SK-N-DZ (cell line): Measurements from ENCODE around the gene DIPK1B.

Source experiments
- DNase-seq: peaks from one replicate; pipeline ENCODE4 v3.0.0-alpha.2; 2015; ENCODE audit warnings: low spot score

DIPK1B gene

GRCh38 chr9:136738960-136739359 is 26.6 kb downstream of the DIPK1B start:
- no peak for DNase-seq

GRCh38 chr9:136739509-136739908 is 27.1 kb downstream of the DIPK1B start:
- DNase-seq, result no peak

- DNase-seq, result no peak
Measured at GRCh38 chr9:136740069-136740468, 27.7 kb downstream of the DIPK1B start.

- no peak for DNase-seq
Measured at GRCh38 chr9:136740491-136740890, 28.1 kb downstream of the DIPK1B start.

- no peak for DNase-seq
Measured at GRCh38 chr9:136740971-136741882, 28.9 kb downstream of the DIPK1B start.

- DNase-seq, result no peak
Measured at GRCh38 chr9:136741883-136742571, 29.7 kb downstream of the DIPK1B start.

- no peak for DNase-seq
Measured at GRCh38 chr9:136742591-136743391, 30.4 kb downstream of the DIPK1B start, which contains the start of gene LCN10. TSS of gene LCN10 (minus strand) at chr9:136742940. CDS start at chr9:136742903, 37 bp downstream.

- no peak for DNase-seq
Measured at GRCh38 chr9:136743639-136744211, 31.4 kb downstream of the DIPK1B start.

GRCh38 chr9:136744773-136745172 is 32.4 kb downstream of the DIPK1B start:
- no peak for DNase-seq

- no peak for DNase-seq
Measured at GRCh38 chr9:136745389-136746154, 33.2 kb downstream of the DIPK1B start.

- DNase-seq, result no peak
Measured at GRCh38 chr9:136746155-136746490, 33.8 kb downstream of the DIPK1B start.

GRCh38 chr9:136746621-136747020 is 34.2 kb downstream of the DIPK1B start:
- DNase-seq, result no peak

- no peak for DNase-seq
Measured at GRCh38 chr9:136747161-136748060, 35.0 kb downstream of the DIPK1B start.

- no peak for DNase-seq
Measured at GRCh38 chr9:136748201-136748600, 35.8 kb downstream of the DIPK1B start, which contains the start of gene LCN6. TSS of gene LCN6 (minus strand) at chr9:136748525. CDS start at chr9:136748483, 42 bp downstream.

GRCh38 chr9:136748666-136749611 is 36.6 kb downstream of the DIPK1B start:
- no peak for DNase-seq

GRCh38 chr9:136750526-136750925 is 38.2 kb downstream of the DIPK1B start:
- no peak for DNase-seq

- no peak for DNase-seq
Measured at GRCh38 chr9:136751244-136751643, 38.9 kb downstream of the DIPK1B start.

GRCh38 chr9:136751814-136752213 is 39.4 kb downstream of the DIPK1B start:
- DNase-seq, result no peak
